K562 (cell line): Measurements from ENCODE around the gene BLCAP.

Experiments used
- ARID2 ChIP-seq: fragments of 450-650 bp; IDR thresholded peaks from 2 replicates; pipeline ENCODE4 v1.6.1; 2017; ENCODE audit warnings: antibody characterized with exemption, mild to moderate bottlenecking
- CBFB ChIP-seq: sonication (generic); formaldehyde crosslinking; IDR thresholded peaks from 2 replicates; pipeline ENCODE4 v1.4.0; 2020; ENCODE audit warnings: mild to moderate bottlenecking, missing genetic modification reagents
- CTCF ChIP-seq, 3 experiments: IDR thresholded peaks in 2 of 3; conservative IDR thresholded peaks in 1 of 3; 2 replicates each; pipeline ENCODE4 v1.5.1; 2011 to 2012; ENCODE audit warnings: low read length in 3 of 3, mild to moderate bottlenecking in 3 of 3, control low read depth in 2 of 3, improper control_type of control experiment in 1 of 3, inconsistent platforms in 1 of 3, low read depth in 1 of 3, mixed read lengths in 1 of 3, moderate library complexity in 1 of 3; ENCODE audit not compliant: insufficient read depth in 2 of 3
- NR2C2 ChIP-seq, 2 experiments: fragments of 200-800 bp in 1 of 2; sonication (Bioruptor generic) in 1 of 2; sonication (generic) in 1 of 2; formaldehyde crosslinking in 1 of 2; IDR thresholded peaks; 2 replicates each; pipeline versions ENCODE4 v1.6.1 to v1.8.0; 2016 to 2022; ENCODE audit warnings: mild to moderate bottlenecking in 1 of 2, missing compliant biosample characterization in 1 of 2, missing genetic modification characterization in 1 of 2, missing genetic modification reagents in 1 of 2
- PATZ1 ChIP-seq: fragments of 250-450 bp; sonication (Bioruptor Pico); IDR thresholded peaks from 2 replicates; pipeline ENCODE4 v1.5.0; 2020; ENCODE audit warnings: mild to moderate bottlenecking, borderline replicate concordance
- POLR2A ChIP-seq: fragments of 450-650 bp; conservative IDR thresholded peaks from 2 replicates; pipeline ENCODE4 v1.6.1; 2016
- RBM14 ChIP-seq: fragments of 200-400 bp; formaldehyde crosslinking; IDR thresholded peaks from 2 replicates; pipeline ENCODE4 v1.6.1; 2018; ENCODE audit warnings: low read depth, mild to moderate bottlenecking, low read length, moderate library complexity, borderline replicate concordance; ENCODE audit not compliant: insufficient read depth
- ZNF274 ChIP-seq: IDR thresholded peaks from 2 replicates; pipeline ENCODE4 v1.6.1; 2011; ENCODE audit warnings: low read depth, mild to moderate bottlenecking, low read length, moderate library complexity, borderline replicate concordance
- TF ChIP-seq, protein P1 (sequence below): fragments of 450-650 bp; IDR thresholded peaks from 2 replicates; pipeline ENCODE4 v1.6.1; 2017; ENCODE audit warnings: antibody characterized with exemption
- TF ChIP-seq, protein P2 (sequence below): fragments of 250-450 bp; sonication (Bioruptor Pico); IDR thresholded peaks from 2 replicates; pipeline ENCODE4 v1.5.0; 2020; ENCODE audit warnings: mild to moderate bottlenecking

- TF ChIP-seq NR2C2 (CRISPR knock-in tag; IDR thresholded peaks at IDR 0.05) (no peak), NR2C2 (tag; IDR thresholded peaks at IDR 0.05) (no peak), CBFB (CRISPR knock-in tag) (no peak), PATZ1 (CRISPR knock-in tag) (no peak), POLR2A (no peak), ARID2 (peak; percentile 50; the same call in 1 of the 2 replicates), RBM14 (no peak), CTCF (IDR thresholded peaks at IDR 0.05 in 2 of 3, conservative IDR thresholded peaks at IDR 0.05 in 1 of 3; ENCODE audit: insufficient read depth in 2 of 3, low read depth in 1 of 3, low read length in 3 of 3) (peak; percentile 66 to 95 (median 88)), ZNF274 (no peak)
- TF ChIP-seq, protein P1, sequence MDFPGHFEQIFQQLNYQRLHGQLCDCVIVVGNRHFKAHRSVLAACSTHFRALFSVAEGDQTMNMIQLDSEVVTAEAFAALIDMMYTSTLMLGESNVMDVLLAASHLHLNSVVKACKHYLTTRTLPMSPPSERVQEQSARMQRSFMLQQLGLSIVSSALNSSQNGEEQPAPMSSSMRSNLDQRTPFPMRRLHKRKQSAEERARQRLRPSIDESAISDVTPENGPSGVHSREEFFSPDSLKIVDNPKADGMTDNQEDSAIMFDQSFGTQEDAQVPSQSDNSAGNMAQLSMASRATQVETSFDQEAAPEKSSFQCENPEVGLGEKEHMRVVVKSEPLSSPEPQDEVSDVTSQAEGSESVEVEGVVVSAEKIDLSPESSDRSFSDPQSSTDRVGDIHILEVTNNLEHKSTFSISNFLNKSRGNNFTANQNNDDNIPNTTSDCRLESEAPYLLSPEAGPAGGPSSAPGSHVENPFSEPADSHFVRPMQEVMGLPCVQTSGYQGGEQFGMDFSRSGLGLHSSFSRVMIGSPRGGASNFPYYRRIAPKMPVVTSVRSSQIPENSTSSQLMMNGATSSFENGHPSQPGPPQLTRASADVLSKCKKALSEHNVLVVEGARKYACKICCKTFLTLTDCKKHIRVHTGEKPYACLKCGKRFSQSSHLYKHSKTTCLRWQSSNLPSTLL, result no peak
- TF ChIP-seq, protein P2, sequence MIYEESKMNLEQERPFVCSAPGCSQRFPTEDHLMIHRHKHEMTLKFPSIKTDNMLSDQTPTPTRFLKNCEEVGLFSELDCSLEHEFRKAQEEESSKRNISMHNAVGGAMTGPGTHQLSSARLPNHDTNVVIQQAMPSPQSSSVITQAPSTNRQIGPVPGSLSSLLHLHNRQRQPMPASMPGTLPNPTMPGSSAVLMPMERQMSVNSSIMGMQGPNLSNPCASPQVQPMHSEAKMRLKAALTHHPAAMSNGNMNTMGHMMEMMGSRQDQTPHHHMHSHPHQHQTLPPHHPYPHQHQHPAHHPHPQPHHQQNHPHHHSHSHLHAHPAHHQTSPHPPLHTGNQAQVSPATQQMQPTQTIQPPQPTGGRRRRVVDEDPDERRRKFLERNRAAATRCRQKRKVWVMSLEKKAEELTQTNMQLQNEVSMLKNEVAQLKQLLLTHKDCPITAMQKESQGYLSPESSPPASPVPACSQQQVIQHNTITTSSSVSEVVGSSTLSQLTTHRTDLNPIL (CRISPR knock-in tag), result no peak
These were observed 6.9 kb upstream of the BLCAP start for GRCh38 chr20:37534401-37535157.
